ENCODE results near the gene ZNF541.

Gene ZNF541

DNA sequence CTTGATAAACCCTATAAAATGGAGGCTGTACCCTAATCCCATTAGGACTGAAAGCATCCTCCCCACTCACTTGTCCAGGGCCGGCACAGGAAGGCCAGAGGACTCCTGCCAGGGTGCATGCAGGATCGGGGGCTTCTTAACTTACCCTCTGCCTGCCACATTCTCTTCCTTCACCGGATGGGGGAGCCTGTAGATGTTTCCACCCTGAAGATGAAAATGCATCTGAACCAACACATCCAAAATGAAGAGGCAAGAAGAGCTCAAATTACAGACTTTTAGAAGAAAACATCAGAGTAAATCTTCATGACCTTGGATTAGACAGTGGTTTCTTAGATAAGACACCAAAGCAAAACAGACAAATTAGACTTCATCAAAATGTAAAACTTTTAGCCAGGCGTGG, 32.2 kb downstream of the ZNF541 start:
- no peak for DNase-seq

DNA sequence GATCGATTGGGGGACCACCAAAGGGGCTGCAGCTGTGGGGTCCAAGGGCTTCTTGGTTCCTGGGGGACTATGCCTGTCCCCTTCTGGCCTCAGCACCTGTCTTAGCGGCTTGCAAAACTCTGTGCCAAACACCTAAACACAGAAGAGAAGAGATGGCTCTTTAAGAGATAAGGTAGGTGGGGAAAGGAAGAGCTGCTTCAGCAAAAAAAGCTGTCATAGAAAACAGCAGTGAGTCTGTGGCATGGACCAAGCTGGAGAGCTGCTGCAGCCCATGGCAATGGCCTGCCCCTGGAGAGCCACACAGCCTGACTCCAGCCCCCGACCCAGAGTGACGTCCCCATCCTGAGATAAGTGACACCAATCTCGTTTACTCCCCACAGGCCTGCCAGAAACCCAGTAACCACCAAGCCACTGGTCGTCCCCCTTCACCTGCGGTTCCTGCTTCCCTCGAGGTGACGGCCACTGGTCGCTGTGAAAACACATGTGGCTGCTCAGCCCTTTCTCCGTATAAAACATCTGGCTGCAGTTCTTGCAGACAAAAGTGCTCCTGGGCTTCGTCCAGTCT, 33.1 kb downstream of the ZNF541 start:
- no peak for DNase-seq

DNA sequence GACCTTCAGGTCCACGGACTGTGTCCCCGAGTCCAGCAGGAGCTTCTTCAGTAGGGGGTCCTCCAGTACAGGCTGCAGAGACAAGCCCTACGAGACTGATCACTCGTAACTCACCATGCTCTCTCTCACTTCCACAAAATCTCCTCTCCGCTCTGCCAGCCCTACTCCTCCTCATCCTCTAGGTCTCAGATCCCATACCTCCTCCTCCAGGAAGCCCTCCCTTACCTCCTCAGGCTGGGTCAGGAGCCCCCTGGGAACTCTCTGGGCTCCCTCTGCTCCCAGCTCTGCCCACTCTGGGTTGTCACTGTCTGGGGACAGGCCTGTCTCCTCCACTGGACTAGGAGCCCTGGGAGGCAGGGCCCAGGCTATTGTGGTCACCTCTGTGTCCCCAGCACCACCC, 34.1 kb downstream of the ZNF541 start:
- no peak for DNase-seq

DNA sequence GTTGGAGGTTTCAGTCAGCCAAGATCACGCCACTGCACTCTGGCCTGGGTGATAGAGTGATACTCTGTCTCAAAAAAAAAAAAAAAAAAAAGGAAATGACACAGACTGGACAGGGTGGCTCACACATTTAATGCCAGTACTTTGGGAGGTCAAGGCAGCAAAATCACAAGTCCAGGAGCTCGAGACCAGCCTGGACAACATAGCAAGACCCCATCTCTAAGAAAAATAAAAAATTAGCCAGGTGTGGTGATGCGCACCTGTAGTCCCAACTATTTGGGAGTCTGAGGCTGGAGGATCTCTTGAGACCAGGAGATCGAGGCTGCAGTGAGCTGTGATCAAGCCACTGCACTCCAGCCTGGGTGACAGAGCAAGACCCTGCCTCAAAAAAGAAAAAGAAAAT, 35.5 kb downstream of the ZNF541 start:
- DNase-seq = no peak

DNA sequence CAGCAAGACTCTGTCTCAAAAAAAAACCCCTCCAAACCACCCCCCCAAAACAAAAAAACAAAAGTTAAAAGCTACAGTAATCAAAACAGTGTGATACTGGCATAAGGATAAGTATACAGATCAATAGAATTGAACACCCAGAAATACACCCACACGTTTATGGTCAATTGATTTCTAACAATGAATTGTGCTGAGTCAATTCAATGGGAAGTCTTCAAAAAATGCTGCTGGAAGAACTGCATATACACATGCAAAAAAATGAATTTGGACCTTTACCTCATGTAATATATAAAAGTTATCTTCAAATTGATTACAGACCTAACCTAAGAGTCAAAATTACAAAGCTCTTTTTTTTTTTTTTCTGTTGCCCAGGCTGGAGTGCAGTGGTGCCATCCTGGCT, 38.3 kb downstream of the ZNF541 start:
- no peak for DNase-seq

DNA sequence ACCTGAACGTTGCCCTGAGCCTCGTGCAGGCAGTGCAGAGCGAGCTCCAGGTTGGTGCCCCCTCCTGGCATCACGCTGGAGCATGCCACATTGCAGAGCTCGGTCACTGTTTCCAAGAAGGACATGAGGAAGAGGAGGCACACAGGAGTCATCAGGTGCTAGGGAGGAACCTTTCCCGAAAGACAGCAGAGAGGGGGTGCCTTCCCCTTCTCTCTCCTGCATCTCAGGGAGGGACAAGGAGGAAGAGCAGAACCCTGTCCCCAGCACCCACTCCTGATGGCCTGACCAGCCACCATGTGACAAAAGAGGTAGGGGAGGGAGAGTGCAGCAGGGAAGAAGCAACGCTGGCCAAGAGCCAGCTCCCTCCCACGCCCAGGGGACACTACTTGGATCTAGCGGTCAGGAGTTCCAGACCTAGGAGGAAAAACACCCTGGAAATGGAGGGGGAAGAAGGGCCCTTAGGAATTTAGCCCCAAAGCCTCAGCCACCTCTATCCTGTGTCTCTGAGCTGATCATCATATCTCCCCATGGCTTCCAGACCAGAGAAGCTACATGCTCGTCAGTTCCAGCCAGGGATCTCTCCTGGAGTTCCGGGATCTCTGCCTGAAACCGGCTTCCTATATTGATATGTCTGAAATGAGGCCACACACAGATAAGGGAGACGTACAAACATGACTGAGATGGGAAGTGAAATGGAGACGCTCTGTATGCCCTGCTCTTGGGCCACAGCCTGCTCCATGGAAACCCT, 41.1 kb downstream of the ZNF541 start:
- DNase-seq = no peak

DNA sequence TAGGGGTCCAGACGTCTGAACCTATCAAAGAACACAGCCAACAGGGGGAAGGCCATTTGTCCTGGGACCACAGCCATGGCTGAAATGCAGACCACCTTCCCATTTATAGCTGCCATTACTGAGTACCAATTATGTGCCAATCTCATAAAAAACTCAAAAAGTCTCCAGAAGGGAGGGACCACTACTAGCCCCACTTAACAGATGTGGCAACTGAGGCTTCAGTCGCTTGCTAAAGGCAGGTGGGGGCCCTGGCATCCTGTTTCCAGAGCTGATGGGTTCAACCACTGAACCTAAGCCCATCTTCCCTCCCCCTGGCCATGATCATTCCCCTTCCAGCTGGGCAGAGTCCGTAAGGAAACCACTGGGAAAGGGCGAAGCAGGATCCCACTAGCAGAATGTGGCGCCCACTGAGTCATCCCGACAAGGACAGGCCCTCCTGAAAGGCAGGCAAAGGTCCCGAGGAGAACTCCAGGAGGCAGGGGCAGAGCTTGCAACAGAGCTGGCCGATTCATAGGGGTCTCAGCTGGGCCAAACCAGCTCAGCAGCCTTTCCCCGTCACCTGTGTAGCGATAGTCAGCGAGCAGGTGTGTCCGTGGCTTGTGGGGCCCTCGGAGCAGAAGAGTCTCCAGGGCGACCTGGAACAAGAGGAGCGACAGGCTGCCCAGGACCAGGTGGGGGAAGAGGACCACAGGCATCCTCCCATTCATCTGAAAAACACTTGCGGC, 43.8 kb downstream of the ZNF541 start:
- DNase-seq = no peak

DNA sequence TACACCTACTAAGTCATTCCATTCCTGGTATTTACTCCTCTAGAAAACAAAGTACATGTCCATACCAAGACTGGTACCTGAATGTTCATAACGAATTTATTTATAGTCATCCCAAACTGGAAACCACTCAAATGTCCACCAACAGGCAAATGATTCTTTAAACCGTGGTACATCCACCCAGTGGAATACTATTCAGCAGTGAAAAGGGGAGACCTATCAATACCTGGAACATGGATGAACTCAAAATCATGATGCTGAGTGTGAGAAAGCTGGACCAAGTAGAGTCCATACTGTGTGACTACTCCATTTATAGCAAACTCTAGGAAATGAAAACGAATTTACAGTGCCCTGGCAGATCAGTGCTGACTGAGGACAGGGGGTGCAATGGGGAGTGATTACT, 46.1 kb downstream of the ZNF541 start:
- DNase-seq = no peak

DNA sequence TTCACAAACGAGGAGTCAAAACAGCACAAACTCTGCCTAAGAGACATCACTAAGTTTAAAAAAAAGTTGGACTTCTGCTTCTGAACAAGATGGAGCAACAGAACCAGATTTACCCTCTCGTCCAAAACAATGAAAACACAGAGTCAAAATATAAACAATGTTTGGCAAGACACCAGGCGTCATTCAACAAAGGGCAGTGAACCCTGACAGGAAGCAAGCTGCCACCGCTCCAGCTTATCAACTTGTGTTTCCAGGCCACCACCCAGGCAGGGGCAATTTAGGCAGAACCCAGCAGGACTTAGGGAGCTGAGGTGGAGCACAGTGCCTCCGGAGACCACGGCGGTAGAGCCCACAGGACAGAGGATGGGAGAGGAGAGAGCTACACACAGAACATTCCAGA, 49.5 kb downstream of the ZNF541 start:
- no peak for DNase-seq

Data from midbrain (tissue), 1 donor.